ENCODE data around the gene KLHL29.

GRCh38 chr2:23718931-23719700, 334.1 kb downstream of the KLHL29 start:
- TF ChIP-seq CTCF (IDR thresholded peaks at IDR 0.05) (no peak), POLR2A (IDR thresholded peaks at IDR 0.05) (no peak)

Measured in ovary (tissue), 3 donors.